H1 (cell line): ENCODE measurements around the gene HBS1L. TPM values are rescaled to one million over a fixed set of nuclear protein-coding genes. Genes with fewer than 3 reads are reported as not detected.

ENCODE experiments used
- BACH1 ChIP-seq: IDR thresholded peaks from 2 replicates; pipeline ENCODE4 v1.6.1; 2012; ENCODE audit warnings: low read length, improper control_type of control experiment
- RFX5 ChIP-seq: IDR thresholded peaks from 2 replicates; pipeline ENCODE4 v1.6.1; 2011; ENCODE audit warnings: low read depth, low read length, improper control_type of control experiment, borderline replicate concordance
- RNF2 ChIP-seq: fragments of 200-900, 300-1000 bp; sonication (generic); IDR thresholded peaks from 2 replicates; pipeline ENCODE4 v1.7.1; 2016; ENCODE audit warnings: borderline replicate concordance, low read depth, mild to moderate bottlenecking, antibody characterized with exemption, low read length; ENCODE audit not compliant: poor library complexity, severe bottlenecking; ENCODE audit errors: missing control alignments
- TAF1 ChIP-seq: IDR thresholded peaks from 2 replicates; pipeline ENCODE4 v1.6.1; 2011; ENCODE audit warnings: mild to moderate bottlenecking, low read depth, low read length
- USF2 ChIP-seq: IDR thresholded peaks from 2 replicates; pipeline ENCODE4 v1.6.1; 2011; ENCODE audit warnings: low read length, improper control_type of control experiment
- polyA plus RNA-seq, 7 experiments: library from polyadenylated mRNA; depleted of rRNA in 3 of 7; stranded (reverse) in 5 of 7; unstranded in 2 of 7; fragments of >200 nt in 5 of 7; fragments of 200-250 nt in 2 of 7; gene quantifications; 1 replicate in 5 of 7; 2 replicates in 1 of 7; 4 replicates in 1 of 7; pipeline versions ENCODE4 v1.2.1 to v1.2.3, GENCODE V29; 2011 to 2013; ENCODE audit warnings: missing spikeins in 2 of 7, mixed read lengths in 2 of 7
- total RNA-seq: library from RNA; stranded (reverse); fragmentation: NEBNext Ultra II Directional; extraction: Animal tissue kit (Norgen Biotek cat#: 25700); gene quantifications from 2 replicates; pipeline ENCODE4 v1.2.1, GENCODE V29; 2021

The HBS1L gene
- total and polyA plus RNA-seq, 2 of the 8 experiments (the other 6 are each of a cell fraction or from before 2014, with no cell fraction given), result 28.1 to 97.1 TPM

GRCh38 chr6:135093578-135093977, 39.0 kb upstream of the HBS1L start (continued):
- no peak for TF ChIP-seq RFX5
- no peak for TF ChIP-seq TAF1
- no peak for TF ChIP-seq USF2
- no peak for TF ChIP-seq BACH1
- no peak for TF ChIP-seq RNF2
